Activated T-helper 1 cell treated with anti-CD3 and anti-CD28 coated beads, Interleukin-12 subunit alpha, Interleukin-12 subunit beta, Interleukin-2, Interleukin-4 antibody, amounts not matched to agents 30 ng/mL and 10 ng/mL and 1 ng/mL, durations not matched to agents 14 hours and 24 hours and 36 hours (primary cell): ENCODE measurements around the gene SLC30A1. TPM values are rescaled to one million over a fixed set of nuclear protein-coding genes. Genes with fewer than 3 reads are reported as not detected.
"Not testable (repeated sequence)": the region's sequence is repeated elsewhere in the genome, so short reads cannot be mapped to it uniquely, and the experiment has no call there.

Experiments
- DNase-seq: peaks from one replicate; pipeline ENCODE4 v3.0.0; 2021; ENCODE audit warnings: low spot score
- H3K27ac Mint-ChIP-seq: one replicate; pipeline ENCODE4 v1.8.0; 2021; ENCODE audit warnings: mild to moderate bottlenecking, mixed read lengths
- H3K27me3 Mint-ChIP-seq: one replicate; pipeline ENCODE4 v1.8.0; 2022; ENCODE audit warnings: mild to moderate bottlenecking, moderate library complexity, mixed read lengths; ENCODE audit not compliant: insufficient read depth
- H3K36me3 Mint-ChIP-seq: one replicate; pipeline ENCODE4 v1.8.0; 2021; ENCODE audit warnings: low read depth, mixed read lengths
- H3K4me1 Mint-ChIP-seq: one replicate; pipeline ENCODE4 v1.8.0; 2021; ENCODE audit warnings: low read depth, mixed read lengths
- H3K4me3 Mint-ChIP-seq: one replicate; pipeline ENCODE4 v1.8.0; 2021; ENCODE audit warnings: mild to moderate bottlenecking, moderate library complexity, mixed read lengths
- H3K9me3 Mint-ChIP-seq: one replicate; pipeline ENCODE4 v1.8.0; 2021; ENCODE audit warnings: mixed read lengths
- intact Hi-C: fragments of 100-400 bp; cut with micrococcal nuclease; formaldehyde crosslinking; loops from one replicate; pipeline ENCODE4 v1.15.1; 2024
- total RNA-seq: library from RNA; stranded (reverse); gene quantifications from 2 replicates; pipeline ENCODE4 v1.2.3, GENCODE V29; 2022

Gene SLC30A1
- total RNA-seq, 1 donor from 2014 or later: 12.0 TPM

DNA sequence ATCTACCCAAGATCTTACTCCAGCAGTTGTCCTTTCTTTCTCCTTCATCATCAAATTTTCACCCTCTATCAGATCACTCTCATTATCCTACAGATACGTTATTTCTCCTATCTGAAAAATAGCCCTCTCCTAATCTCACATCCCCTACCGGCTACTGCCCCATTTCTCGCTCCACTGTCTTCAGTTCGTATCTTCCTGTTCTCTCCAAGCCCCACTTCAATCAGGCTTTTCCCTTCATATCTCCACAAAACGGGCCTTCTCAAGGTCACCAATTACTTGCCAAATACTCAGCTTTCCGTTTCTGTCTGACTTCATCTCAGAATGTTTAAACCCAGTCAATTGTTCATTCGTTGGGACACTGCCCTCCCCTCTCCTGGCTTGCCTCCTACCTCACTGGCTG, 32.4 kb downstream of the SLC30A1 start:
- Mint-ChIP-seq H3K9me3 (peaks cover 1% of the 10 kb centered on the region), H3K27me3 (peaks cover 11% of the 10 kb centered on the region), H3K4me1 (no peaks in the 10 kb centered on the region), H3K27ac (no peak overlapping the region), H3K36me3 (no peaks in the 10 kb centered on the region), H3K4me3 (no peak overlapping the region)
- intact Hi-C loops: no loop called here
- DNase-seq: no peak

DNA sequence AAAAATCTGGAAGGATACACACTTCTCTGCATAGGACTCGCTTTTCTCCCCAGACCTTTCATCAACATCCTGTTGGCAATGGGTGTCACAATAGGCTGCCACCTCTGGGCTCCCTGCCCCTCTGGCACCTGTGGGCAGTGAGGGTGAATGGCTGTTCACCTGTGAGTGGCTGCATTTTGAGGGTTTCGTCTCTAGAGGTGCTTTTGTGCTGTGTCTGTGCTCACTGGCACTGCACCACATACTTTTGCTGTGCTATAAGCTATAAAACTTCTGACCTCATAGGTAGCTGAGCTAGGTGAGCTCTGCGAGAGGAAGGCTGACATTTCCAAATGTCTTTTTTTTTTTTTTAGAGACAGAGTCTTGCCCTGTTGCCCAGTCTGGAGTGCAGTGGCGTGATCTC, 35.9 kb downstream of the SLC30A1 start:
- DNase-seq: no peak
- no peaks in the 10 kb centered on the region for H3K36me3 Mint-ChIP-seq
- H3K27me3 Mint-ChIP-seq: peaks cover 5% of the 10 kb centered on the region
- H3K4me1 Mint-ChIP-seq: no peaks in the 10 kb centered on the region
- peaks cover 5% of the 10 kb centered on the region for H3K9me3 Mint-ChIP-seq
- H3K4me3 Mint-ChIP-seq: no peak overlapping the region
- intact Hi-C loops: no loop called here
- H3K27ac Mint-ChIP-seq: no peak overlapping the region

DNA sequence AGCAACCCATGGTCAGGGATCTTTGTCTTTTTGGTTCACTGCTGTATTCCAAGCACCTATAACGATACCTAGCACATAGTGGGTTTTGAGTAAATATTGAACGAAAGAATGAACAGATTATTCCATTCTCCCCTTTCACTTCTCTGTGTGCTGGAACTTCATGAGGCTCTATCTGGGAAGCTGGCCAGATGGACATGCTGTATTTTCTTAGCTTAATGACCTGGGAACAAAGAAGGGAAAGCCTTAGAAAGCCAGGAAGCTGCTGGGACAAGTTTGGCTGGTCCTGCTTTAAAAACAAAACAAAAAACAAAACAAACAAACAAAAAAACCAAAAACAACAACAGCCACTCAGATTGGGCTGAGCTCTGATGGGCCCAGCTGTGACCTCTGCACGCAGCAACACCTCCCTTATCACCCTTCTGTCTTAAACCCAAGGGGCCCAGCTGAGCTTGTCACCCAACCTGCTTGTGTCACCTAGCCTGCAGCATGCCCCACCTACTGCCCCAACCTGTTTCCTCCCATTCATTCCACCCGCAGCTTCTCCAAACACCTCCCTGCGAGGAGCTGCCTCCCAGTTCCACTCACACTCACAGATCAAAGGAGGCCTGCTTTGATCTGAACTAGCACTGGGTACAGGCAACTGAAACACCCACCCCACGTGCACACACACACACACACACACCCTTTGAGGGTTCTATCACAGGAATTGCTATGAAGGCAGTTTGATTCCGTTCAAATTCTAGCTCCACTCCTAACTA, 37.1 kb downstream of the SLC30A1 start:
- H3K4me1 Mint-ChIP-seq: no peaks in the 10 kb centered on the region
- no peaks in the 10 kb centered on the region for H3K36me3 Mint-ChIP-seq
- intact Hi-C loops: no loop called here
- H3K9me3 Mint-ChIP-seq: peaks cover 5% of the 10 kb centered on the region
- H3K4me3 Mint-ChIP-seq: no peak overlapping the region
- peaks cover 5% of the 10 kb centered on the region for H3K27me3 Mint-ChIP-seq
- H3K27ac Mint-ChIP-seq: no peak overlapping the region
- no peak for DNase-seq

DNA sequence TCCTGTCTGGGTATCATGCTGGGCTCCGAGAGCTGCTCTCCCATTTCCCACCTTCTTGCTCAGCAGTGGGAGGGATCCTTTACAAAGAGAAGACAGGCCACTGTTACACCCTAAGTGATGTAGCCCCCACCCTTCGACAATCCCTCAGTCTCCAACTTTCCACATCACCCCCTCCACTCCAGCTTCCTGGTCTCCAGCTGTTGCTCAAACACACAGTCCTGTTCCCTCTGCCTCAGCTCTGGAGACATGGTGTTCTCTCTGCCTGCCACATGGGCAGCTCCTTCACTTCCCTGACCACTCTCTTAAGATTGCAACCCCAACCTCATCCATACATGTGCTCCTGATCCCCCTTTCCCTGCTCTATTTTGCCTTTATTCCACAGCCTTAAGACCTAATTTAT, 37.7 kb downstream of the SLC30A1 start:
- peaks cover 5% of the 10 kb centered on the region for H3K9me3 Mint-ChIP-seq
- no peak overlapping the region for H3K27ac Mint-ChIP-seq
- no peaks in the 10 kb centered on the region for H3K4me1 Mint-ChIP-seq
- no peaks in the 10 kb centered on the region for H3K36me3 Mint-ChIP-seq
- DNase-seq: no peak
- H3K27me3 Mint-ChIP-seq: peaks cover 5% of the 10 kb centered on the region
- intact Hi-C loops: no loop called here
- no peak overlapping the region for H3K4me3 Mint-ChIP-seq

DNA sequence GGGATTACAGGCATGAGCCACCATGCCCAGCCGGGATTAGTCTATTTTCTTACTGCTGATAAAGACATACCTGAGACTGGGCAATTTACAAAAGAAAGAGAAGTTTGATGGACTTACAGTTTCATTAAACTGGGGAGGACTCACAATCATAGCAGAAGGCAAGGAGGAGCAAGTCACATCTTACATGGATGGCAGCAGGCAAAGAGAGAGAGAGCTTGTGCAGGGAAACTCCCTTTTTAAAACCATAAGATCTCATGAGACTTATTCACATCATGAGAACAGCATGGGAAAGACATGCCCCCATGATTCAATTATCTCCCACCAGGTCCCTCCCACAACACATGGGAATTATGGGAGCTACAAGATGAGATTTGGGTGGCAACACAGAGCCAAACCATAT, 38.1 kb downstream of the SLC30A1 start:
- H3K27ac Mint-ChIP-seq, DNase-seq, H3K36me3 Mint-ChIP-seq, H3K27me3 Mint-ChIP-seq, intact Hi-C loops, H3K4me3 Mint-ChIP-seq, H3K9me3 Mint-ChIP-seq, H3K4me1 Mint-ChIP-seq: not testable (repeated sequence)

DNA sequence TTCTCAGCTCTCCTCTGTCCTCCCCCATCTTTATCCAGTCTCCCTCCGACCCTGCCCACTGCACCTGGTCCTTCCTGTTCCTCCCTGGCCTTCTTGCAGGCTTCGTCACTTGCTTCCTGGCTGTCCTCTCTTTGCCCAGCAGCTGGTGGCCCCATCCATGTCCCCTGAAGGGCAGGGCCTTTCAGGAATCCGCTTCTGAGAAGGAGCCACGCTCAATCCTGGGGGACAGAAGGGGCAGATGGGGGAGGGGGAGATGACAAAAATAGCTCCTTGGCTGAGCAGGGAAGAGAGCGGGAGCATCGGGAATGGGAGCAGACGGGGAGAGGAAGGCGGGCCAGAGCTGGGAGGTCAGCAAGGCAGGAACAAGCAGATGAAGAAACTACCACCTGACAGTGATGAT, 40.7 kb downstream of the SLC30A1 start:
- DNase-seq: no peak
- Mint-ChIP-seq H3K9me3 (peaks cover 5% of the 10 kb centered on the region), H3K4me1 (no peaks in the 10 kb centered on the region), H3K36me3 (no peaks in the 10 kb centered on the region), H3K27me3 (peaks cover 2% of the 10 kb centered on the region), H3K27ac (no peak overlapping the region), H3K4me3 (no peak overlapping the region)
- intact Hi-C loops: no loop called here

DNA sequence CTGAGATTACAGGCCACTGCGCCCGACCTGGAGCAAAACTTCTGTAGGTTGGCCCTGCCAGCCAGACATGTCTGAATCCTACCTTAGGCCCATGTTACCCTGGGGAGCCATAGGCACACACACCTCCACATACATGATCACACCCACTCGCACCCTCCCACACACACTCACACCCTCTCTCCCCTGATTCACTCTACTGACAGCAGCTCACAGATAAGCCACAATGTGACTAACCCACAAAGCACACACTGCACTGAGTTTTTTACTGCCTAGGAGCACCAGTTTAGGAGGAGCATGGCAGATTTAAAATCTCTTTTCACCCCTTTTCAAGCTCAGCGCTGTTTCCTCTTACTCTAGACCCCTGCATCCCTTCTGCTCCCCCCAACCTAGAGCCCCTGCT, 41.7 kb downstream of the SLC30A1 start:
- no peak for DNase-seq
- H3K4me3 Mint-ChIP-seq: no peak overlapping the region
- H3K27me3 Mint-ChIP-seq: peaks cover 2% of the 10 kb centered on the region
- no peaks in the 10 kb centered on the region for H3K36me3 Mint-ChIP-seq
- intact Hi-C loops: no loop called here
- H3K27ac Mint-ChIP-seq: no peak overlapping the region
- peaks cover 5% of the 10 kb centered on the region for H3K9me3 Mint-ChIP-seq
- no peaks in the 10 kb centered on the region for H3K4me1 Mint-ChIP-seq

DNA sequence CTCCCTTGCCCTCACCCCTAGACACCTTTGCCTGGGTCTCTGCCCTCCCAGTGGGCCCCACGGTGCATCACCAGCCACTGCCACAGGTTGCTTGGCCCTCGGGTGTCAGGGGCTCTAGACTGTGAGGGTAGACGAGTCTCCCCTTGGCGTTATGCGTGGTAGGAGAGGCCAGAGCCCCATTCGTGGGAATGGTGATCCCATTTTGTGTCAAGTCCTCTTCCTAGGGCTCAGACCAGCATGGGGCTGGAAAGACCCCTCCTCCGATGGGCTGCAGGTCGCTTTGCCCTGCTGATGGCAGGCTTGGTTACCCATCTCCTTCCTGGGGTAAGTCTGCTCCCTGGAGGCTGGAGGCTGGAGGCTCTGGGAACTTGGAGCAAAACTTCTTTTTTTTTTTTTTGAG, 42.4 kb downstream of the SLC30A1 start:
- Mint-ChIP-seq H3K36me3 (no peaks in the 10 kb centered on the region), H3K27ac (no peak overlapping the region), H3K4me1 (no peaks in the 10 kb centered on the region), H3K27me3 (peaks cover 2% of the 10 kb centered on the region), H3K4me3 (no peak overlapping the region), H3K9me3 (peaks cover 5% of the 10 kb centered on the region)
- intact Hi-C loops: no loop called here
- DNase-seq: no peak

DNA sequence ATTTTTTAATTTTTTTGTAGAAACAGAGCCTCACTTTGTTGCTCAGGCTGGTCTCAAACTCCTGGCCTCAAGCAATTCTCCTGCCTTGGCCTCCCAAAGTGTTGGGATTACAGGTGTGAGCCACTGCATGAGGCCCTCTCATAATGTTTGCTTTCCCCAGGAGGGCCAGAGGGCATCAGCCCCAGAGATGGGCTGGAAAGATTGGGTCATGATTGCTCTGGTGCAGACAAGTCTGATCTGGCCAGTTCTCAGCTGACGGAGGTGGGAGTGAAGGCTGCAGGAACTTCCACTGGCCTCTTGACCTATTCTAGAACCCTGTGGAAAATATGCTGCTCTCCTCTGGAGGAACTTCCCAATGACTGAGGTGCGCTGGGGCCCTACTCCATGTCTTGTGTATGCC, 43.6 kb downstream of the SLC30A1 start:
- no peaks in the 10 kb centered on the region for H3K9me3 Mint-ChIP-seq
- intact Hi-C loops: no loop called here
- DNase-seq: no peak
- no peaks in the 10 kb centered on the region for H3K4me1 Mint-ChIP-seq
- H3K4me3 Mint-ChIP-seq: no peak overlapping the region
- no peaks in the 10 kb centered on the region for H3K27me3 Mint-ChIP-seq
- no peaks in the 10 kb centered on the region for H3K36me3 Mint-ChIP-seq
- no peak overlapping the region for H3K27ac Mint-ChIP-seq

DNA sequence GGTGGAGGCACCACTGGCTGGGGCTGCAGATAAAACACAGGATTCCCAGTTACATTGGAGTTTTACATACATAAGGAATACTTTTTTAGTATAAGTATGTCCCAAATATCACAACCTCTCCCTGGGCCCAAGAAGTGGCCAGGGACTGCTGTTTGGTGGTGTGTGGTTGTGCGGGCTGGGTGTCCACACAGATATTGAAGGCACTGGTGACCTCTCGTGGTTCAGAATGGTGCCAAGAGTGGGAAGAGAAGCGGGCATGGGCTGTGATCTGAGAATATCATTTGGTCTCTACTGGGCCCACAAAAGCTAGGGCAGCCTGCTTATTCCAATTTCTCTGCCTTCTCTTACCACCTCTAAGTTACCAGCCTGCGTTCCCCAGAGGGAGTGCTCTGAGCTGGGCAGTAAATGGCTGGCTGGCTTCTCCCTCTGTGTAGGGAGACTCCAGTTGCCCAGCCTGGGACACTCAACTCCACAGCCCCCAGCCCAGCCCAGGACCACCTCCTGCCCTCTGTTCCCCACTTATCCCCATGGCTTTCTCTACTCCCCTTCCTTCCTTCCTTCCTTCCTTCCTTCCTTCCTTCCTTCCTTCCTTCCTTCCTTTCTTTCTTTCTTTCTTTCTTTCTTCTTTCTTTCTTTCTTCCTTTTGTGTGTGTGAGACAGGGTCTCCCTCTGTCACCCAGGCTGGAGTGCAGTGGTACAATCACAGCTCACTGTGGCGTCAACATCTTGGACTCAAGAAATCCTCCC, 44.2 kb downstream of the SLC30A1 start:
- H3K27me3 Mint-ChIP-seq: peaks cover 2% of the 10 kb centered on the region
- H3K27ac Mint-ChIP-seq: no peak overlapping the region
- no peaks in the 10 kb centered on the region for H3K36me3 Mint-ChIP-seq
- peaks cover under 1% of the 10 kb centered on the region for H3K4me1 Mint-ChIP-seq
- intact Hi-C loops: no loop called here
- no peak overlapping the region for H3K4me3 Mint-ChIP-seq
- H3K9me3 Mint-ChIP-seq: no peaks in the 10 kb centered on the region
- no peak for DNase-seq

DNA sequence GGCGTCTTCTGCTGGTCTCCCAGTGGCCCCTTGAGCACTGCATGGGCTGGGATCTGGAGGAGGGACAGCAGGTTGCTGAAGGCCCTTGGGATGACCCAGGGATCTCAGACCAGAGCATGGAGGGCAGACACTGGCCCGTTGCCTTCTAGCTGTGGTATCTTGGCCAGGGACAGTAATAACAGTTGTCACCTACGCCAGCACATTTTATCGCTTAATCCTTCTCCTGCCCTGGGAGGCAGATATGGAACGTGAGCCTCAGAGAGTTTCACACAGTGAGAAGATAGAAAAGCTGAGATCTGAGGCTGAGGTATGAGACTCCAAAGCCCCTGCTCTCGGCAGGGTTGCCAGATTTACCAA, 46.9 kb downstream of the SLC30A1 start:
- no peak for DNase-seq
- intact Hi-C loops: no loop called here
- Mint-ChIP-seq H3K27me3 (peaks cover 3% of the 10 kb centered on the region), H3K36me3 (no peaks in the 10 kb centered on the region), H3K9me3 (no peaks in the 10 kb centered on the region), H3K4me3 (no peak overlapping the region), H3K27ac (no peak overlapping the region), H3K4me1 (peaks cover 10% of the 10 kb centered on the region)

DNA sequence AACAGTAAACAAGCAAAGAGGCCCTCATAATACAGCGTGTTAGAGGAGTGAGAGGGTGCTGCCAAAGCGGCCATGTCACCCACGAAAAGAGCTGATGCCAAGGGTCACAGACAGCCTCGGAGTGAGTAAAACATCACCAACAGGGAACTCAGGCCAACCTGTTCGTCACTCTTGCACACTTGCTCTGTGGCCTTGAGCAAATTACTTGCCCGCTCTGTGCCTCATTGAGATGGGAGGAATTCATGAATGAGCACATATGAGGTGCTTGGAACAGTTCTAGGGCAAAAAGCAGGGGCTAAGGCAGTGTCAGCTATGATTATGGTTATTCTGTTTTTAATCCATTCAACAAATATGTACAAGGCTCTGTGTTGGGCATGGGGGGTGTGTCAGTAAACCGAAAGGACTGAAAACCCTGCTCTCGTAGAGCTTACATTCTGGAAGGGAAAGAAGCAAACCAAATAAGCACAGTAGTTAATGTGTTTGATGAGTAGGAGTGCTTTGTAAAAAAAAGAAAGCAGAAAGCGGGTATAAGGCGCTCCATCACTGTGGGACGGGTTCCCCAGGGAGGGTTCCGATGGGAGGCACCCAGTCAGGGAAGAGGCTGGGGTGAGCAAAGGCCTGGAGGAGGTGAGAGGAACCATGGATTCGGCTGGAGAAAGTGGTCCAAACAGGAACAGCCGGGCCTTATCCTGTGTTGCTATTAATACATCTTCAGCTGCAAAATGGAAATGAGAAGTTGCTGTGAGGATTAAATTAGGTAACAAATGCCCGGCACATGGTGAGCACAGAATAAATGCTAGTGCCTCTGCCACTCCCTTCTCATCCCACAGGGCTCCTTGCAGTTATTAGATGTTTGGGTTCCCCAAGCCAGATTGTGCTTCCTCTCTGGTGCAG, 47.5 kb downstream of the SLC30A1 start:
- H3K4me1 Mint-ChIP-seq: peaks cover 14% of the 10 kb centered on the region
- intact Hi-C loops: no loop called here
- no peaks in the 10 kb centered on the region for H3K9me3 Mint-ChIP-seq
- H3K36me3 Mint-ChIP-seq: no peaks in the 10 kb centered on the region
- no peak for DNase-seq
- no peak overlapping the region for H3K27ac Mint-ChIP-seq
- peaks cover 3% of the 10 kb centered on the region for H3K27me3 Mint-ChIP-seq
- H3K4me3 Mint-ChIP-seq: no peak overlapping the region

DNA sequence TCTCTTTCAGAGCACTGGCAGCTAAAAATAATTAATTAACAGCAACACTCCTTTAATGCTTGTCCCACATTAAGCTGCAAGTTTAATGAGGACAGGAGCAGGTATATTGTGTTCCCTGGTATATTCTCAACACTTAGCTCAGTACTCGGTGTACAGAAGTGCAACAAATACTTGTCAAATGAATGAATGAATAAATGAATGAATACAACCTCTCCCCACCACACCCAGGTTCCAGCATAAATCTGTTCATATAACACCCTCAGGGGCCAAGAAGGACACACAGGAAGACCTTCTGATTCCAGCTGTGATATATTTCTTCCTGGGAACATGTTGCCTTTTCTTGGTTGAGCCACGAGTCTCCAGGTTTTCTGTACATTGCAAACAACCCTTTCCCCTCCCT, 48.9 kb downstream of the SLC30A1 start:
- Mint-ChIP-seq H3K36me3 (no peaks in the 10 kb centered on the region), H3K4me3 (no peak overlapping the region), H3K4me1 (peaks cover 14% of the 10 kb centered on the region), H3K27me3 (peaks cover 3% of the 10 kb centered on the region), H3K9me3 (no peaks in the 10 kb centered on the region), H3K27ac (no peak overlapping the region)
- no peak for DNase-seq
- intact Hi-C loops: no loop called here
